Amniotic stem cell (primary cell): ENCODE results near the gene SMAD4.
"Not testable (repeated sequence)": the region's sequence is repeated elsewhere in the genome, so short reads cannot be mapped to it uniquely, and the experiment has no call there.

ENCODE experiments used
- DNase-seq: peaks from one replicate; lab custom pipeline; 2025; lab: John Stamatoyannopoulos, UW

SMAD4 gene

DNA sequence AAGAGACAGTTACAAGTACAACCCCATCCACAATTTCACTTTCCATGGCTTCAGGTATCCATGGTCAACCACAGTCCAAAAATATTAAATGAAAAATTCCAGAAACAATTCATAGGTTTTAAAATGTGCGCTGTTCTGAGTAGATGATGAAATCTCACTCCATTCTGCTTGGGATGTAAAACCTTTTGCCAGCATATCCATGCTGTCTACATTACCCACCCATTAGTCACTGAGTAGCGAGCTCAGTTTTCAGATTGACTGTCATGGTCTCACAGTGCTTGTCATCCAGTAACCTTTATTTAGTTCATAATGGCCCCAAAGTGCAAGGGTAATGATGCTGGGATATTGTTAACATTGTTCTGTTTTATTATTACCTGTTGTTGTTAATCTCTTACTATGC is 40.5 kb downstream of the SMAD4 start:
- DNase-seq, result peak; percentile 43

DNA sequence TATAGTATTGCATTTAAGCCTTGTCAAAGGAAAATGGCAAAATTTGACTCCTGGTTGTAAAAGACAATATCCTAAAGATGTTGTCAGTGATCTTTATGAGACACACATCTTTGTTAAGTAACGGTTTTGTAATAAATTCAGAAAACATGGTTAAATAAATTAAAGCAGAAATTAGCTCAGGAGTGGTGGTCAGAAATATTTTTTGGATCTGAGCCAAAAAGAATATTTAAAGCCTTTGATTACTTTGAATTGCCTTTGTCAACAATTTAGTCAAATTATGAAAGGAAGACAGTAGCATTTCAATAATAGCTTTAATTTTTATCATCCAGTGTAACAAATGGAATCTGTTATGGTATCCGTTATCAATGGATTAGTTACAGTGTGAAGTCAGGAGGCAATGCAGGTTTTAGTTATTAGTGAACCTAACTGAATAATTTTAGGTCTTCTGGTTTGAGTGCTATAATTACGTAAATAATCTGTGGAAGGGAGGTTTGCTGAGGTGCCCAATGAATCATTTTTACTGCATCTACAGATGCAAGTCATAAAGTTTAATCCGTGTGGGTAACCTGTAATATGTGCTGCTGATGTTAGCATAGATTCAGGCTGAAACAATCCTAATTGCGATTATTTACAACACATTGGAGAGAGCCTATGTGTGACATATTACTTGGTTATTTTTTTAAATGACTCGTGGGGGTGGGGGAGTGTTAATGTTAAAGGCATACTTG is 42.7 kb downstream of the SMAD4 start:
- DNase-seq, result no peak

DNA sequence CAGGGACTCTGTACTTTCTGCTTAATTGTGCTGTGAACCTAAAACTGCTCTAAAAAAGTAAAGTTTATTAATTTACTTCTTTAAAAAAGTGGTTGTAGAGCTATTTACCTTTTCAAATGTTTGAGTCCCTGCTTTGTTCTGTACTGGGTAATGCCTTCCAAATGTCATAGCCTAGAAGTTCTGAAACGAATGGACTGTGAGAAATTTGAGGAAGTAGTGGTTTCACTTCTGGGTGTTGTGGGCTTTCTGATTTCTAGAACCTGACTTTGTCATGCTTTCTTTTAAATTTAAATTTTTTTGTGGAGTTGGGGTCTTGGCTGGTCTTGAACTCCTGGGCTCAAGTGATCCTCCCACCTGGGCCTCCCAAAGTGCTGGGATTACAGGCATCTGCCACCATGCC is 44.6 kb downstream of the SMAD4 start:
- no peak for DNase-seq

DNA sequence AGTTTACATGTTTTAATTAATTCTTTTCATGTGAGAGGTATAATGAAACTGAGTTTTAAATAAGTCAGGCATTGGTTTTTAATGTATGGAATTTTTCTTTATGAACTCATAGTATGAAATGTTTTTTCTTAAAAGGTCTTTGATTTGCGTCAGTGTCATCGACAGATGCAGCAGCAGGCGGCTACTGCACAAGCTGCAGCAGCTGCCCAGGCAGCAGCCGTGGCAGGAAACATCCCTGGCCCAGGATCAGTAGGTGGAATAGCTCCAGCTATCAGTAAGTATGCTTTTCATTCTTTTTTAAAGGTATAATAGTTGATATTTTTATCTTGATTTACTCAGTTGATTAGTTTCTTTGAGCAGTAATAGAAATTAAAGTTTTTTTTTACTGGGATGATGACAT is 46.5 kb downstream of the SMAD4 start:
- no peak for DNase-seq

DNA sequence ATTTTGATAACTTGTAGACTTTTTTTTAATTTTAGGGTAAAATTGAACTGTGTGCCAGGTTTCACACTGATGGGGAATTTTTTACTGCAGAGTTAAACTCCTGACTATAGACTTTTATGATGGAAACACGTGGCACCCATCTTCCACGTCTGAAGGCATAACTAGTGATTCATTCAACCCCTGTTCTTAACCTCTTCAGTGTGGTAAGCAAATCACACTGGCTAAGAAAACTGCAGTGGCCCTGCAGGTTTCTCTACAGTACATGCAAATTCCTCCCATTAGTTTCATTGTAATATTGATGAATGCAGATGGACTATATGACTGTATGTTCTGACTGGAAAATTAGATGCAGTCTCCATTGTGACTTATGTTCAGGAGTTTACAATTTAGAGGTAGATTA is 47.2 kb downstream of the SMAD4 start:
- no peak for DNase-seq

DNA sequence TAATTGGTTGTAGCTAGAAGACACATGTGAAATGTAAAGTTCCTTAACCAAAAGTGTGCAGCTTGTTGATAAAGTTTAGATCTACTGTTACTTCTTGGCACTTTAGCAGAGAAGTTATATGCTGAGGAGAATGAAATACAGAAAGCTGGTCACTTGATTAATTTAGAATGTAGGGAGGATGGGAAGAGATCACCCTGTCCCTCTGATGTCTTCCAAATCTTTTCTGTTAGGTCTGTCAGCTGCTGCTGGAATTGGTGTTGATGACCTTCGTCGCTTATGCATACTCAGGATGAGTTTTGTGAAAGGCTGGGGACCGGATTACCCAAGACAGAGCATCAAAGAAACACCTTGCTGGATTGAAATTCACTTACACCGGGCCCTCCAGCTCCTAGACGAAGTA is 48.0 kb downstream of the SMAD4 start:
- DNase-seq, result no peak

DNA sequence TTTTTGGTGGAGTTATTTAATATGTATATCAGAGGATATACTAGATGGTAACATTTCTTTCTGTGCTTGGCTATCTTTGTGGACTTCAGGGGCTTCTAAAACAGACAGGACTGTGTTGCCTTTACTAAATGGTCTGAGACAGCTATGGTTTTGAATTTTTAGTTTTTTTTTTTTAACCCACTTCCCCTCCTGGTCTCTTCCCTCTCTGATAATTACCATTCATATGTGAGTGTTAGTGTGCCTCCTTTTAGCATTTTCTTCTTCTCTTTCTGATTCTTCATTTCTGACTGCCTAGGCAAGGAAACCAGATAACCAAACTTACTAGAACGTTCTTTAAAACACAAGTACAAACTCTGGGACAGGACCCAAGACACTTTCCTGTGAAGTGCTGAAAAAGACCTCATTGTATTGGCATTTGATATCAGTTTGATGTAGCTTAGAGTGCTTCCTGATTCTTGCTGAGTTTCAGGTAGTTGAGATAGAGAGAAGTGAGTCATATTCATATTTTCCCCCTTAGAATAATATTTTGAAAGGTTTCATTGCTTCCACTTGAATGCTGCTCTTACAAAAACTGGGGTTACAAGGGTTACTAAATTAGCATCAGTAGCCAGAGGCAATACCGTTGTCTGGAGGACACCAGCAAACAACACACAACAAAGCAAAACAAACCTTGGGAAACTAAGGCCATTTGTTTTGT is 52.7 kb downstream of the SMAD4 start:
- DNase-seq, result no peak

DNA sequence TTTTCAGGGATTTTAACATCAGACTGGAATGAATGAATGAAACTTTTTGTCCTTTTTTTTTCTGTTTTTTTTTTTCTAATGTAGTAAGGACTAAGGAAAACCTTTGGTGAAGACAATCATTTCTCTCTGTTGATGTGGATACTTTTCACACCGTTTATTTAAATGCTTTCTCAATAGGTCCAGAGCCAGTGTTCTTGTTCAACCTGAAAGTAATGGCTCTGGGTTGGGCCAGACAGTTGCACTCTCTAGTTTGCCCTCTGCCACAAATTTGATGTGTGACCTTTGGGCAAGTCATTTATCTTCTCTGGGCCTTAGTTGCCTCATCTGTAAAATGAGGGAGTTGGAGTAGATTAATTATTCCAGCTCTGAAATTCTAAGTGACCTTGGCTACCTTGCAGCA is 53.4 kb downstream of the SMAD4 start:
- no peak for DNase-seq

DNA sequence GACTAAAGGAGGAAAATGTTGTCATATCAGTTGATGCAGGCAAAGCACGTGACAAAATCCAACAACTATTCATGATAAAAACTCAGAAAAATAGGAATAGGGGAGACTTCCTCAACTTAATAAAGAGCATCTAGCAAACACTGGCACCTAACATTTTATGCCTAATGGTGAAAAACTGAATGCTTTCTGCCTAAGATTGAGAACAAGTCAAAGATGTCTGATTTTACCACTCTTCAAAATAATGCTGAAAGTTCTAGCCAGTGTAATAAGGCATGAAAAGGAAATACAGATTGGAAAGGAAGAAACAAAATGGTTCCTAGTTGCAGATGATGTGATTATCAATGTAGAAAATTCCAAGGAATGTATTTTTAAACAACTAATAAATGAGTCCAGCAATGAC is 58.4 kb downstream of the SMAD4 start:
- no peak for DNase-seq

DNA sequence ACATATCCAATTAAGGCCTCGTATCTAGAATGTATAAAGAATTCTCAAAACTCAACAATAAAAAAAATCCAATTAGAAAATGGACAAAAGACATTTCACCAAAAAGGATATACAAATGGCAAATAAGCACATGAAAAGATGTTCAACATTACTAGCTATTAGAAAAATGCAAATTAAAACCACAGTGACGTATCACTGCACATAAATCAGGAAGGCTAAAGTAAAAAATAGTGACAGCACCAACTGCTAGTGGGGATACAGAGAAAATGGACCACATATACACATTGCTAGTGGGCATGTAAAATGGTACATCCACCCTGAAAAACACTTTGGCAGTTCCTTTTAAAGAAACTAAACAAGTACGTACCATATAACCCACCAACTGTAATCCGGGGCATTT is 59.7 kb downstream of the SMAD4 start:
- no peak for DNase-seq

DNA sequence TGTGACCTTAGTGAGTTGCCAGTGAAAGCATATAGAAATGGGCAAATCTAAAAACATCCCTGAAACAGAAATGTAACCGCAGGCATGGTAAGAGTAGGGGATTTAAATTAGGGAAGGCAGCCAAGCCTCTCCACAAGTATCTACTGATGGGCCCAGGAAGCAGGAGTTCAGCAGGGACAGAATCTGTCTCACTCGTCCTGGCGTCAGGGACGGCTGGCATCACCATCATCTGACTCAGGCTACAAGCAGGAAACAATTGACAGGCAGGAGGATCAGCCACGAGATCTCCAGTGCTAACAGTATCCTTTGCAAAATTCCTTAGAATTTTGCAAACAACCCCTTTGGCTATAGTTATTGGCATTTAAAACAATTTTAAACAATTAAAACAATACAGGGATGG is 61.3 kb downstream of the SMAD4 start:
- DNase-seq, result no peak

DNA sequence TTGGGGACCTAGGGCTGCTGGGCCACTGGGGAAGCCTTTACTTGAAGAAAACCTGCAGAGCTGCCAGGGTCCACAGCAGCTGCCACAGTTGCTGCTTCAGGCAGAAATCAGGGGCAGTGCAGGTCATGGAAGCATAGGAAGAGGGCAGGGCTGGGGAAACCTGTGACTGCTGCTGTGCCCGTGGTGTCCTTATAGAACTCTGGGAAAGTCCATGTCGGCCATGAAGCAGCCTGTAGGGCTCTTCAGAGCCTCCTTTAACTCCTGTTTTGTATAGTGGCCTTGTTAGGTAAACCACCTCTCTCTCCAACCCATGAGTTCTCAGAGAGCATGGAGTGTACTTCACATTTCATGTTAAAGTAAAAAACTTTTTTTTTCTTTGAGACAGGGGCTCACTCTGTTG is 62.1 kb downstream of the SMAD4 start:
- DNase-seq, result no peak

DNA sequence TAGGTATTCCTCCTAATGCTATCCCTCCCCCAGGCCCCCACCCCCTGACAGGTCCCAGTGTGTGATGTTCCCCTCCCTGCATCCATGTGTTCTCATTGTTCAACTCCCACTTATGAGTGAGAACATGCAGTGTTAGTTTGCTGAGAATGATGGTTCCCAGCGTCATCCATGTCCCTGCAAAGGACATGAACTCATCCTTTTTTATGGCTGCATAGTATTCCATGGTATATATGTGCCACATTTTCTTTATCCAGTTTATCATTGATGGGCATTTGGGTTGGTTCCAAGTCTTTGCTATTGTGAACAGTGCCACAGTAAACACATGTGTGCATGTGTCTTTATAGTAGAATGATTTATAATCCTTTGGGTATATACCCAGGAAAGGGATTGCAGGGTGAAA is 63.0 kb downstream of the SMAD4 start:
- not testable (repeated sequence) for DNase-seq

DNA sequence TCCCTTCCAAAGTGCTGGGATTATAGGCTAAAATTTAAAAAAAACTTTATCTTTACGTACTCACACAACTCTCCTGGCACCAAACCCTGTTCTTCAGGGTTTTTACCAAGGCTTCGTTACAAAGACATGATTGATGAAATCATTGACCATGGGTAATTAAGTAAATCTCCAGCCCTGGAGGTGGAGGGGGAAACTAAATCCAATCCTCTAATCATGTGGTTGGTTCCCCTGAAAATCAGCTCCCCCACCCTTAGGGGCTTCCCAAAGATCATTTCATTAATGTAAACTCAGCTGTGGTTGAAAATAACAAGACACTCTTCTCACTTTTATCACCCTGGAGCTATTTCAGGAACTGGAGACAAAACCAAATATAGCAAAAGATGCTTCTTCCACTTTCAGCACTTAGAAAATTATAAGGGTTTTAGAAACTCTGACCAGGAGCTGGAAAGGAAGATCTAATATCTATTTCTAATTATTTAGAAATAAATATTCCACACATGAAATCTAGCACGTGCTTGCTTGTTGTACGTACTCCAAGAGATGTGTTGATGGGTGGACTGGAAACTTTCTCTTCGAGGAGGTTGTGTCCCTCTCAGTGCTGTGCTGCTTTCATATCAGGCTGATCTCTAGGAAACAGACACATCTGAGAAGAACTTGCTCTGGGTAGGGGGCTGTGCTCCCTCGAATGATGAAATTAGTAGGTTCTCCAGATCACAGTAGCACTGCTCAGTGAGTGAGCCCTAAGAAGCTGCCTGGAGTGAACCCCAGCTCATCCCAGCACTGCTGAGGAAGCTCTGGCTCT is 67.2 kb downstream of the SMAD4 start:
- no peak for DNase-seq

DNA sequence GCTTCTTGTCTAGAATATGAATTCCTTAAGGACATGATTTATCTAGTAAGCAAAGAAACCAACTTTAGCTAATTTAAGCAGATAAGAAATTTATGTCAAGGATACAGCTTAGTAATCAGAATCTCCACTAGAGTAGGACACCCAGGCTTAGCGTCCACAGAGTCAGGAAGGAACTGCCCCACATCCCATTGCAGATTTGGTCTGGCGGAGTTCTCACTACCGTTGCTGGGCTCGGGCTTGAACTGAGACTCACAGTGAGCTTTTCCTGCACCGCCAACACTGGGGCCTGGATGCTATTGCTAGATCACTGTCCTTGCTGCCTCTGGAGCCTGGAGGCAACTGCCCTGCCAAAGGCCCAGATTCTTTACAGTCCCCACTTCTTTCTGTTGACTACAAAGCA is 68.1 kb downstream of the SMAD4 start:
- DNase-seq, result no peak

DNA sequence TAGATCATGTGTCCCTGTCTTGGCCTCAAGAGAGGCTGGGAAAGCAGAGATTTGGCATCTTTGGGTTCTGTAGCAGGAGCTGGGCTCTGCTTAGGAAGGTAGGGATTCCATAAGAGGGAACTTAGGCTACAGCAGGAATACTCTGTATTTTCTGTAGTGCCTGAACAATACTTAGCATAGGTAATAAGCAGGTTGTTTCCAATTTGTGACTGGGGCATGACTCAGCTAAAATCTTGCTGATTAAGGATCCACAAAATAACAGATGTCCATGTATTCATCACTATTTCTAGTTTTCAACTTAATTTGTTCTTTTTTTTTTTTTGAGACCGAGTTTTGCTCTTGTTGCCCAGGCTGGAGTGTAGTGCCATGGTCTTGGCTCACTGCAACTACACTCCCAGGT is 68.5 kb downstream of the SMAD4 start:
- no peak for DNase-seq

DNA sequence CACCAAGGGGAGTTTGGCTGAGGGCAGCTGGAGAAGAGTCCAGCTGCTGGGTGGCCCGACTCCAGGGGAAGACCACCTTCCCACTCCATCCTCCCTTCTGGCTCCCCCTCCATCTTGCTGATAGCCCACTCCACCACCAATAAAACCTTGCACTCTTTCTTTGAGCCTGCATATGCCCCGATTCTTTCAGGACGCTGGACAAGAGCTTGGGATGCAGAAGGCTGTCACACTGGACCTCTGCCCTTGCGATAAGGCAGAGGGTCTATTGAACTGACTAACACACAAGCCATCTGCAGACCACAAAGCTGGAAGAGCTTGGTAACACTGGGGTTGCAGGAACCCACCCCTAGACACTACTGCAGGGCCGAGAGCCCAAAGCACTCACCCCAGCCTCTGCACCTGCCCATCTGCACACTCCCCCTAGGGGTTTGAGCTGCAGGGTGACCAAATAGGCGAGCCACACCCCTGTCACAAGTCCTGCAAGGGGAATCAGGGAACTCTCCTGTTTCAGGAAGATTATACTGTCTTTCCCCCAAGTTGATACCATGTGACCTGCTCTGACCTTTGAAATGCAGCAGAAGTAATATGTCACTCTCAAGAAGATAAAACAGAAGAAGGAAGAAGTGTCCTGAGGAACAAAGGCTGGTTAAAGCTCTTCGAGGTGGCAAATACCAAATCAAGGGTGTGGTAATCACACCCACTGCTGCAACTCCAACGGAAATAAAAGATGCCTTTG is 70.5 kb downstream of the SMAD4 start:
- no peak for DNase-seq

DNA sequence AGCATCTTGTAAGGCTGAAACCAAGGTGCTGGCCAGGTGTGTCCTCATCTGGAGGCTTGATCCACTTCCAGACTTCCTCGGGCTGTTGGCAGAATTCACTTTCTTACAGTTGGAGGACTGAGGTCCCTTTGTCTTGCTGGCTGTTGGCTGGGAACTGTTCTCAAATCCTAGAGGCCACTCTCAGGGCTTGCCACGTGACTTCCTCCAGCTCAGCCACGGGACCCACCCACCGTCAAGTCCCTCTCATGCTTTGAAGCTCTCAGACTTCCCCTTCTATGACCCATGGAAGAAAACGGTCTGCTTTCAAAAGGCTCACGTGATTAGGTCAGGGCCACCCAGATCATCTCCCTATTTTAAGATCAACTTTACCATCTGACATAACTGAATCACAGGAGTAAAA is 77.1 kb downstream of the SMAD4 start:
- no peak for DNase-seq

DNA sequence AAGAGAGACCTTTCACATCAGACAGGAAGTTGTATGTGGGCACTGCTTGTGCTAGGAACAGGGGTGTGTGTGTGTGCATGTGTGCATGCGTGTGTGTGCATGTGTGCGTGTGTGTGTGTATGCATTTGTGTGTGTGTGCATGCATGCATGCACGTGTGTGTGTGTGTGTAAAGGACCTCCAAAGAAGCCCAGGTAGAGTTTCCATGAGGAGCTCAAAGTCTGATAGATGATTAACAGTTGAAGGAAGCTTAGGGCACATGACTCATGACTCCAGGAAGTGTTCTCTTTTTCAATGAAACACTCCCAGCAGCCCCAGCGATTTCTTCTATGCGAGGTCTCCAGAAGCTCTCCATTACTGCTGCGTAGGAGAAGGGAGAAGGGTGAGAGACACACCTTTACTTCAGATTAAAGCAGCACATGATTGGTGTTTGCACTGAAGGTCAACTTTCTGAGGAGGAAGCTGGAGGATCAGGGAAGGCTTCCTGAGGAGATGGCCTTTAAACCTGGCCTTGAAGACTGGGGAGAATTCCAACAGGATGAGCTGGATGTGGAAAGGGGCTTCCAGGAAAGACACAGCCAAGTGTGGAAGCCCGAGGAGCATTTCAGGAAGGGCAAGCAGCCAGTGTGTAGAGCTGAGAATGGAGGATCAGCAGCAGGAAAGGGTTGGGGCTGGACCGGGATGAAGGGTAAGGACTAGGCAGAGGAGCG is 77.7 kb downstream of the SMAD4 start:
- DNase-seq, result no peak

DNA sequence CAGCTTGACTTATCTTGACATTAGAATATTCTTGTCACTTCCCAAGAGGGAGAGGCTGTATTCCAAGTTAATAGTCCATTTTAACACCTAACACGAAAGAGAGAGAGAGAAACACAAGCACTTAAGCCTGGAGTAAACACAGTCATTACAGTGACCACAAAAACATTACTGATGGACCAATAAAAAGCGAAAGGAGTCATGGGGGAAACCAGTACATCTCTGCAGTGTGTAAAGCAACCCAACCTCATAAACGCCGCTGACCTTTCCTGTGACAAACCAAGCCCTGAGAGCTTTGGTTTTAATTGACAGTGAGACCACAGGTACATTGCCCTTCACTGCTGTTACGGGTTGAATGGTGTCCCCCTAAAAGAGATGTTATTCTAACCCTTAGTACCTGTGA is 78.3 kb downstream of the SMAD4 start:
- no peak for DNase-seq

DNA sequence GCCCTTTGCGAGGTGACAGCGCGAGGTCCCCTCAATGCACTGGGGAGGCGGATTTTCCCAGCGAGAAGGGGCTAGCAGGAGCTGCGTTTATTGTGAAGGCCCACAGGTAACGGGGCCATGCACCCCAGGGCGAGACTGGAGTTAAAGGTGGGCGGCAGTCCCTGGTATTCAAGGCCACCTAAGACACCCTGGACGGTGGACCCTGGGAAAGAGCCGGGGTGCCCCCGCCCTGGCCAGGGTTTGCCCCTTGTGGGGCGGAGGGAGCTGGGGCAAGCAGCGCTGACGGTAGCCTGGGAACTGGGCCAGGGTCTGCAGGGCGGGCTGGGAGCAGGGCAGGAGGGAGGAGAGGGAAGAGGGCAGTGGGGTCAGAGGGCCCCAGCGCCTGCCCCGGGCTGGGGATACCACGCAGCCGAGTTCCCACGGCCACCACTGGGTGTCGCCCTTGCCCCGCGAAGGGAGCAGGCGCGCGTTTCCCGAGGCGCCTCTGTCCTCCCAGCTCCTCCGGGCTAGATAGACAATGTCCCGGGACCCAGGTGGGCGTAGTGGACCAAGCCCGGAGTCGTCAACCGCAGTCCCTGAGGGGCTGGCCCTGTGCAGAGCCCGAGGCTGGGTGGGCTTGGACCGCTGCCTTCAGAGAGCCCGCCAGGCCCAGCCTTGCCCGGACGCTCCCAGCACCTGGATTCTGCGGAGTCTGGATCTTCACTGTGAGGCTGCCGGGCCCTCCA is 80.2 kb downstream of the SMAD4 start:
- DNase-seq, result no peak
